Tibial nerve (tissue), 4 donors: ENCODE results near the gene CRABP2. TPM values are rescaled to one million over a fixed set of nuclear protein-coding genes. Genes with fewer than 3 reads are reported as not detected.
A peak's percentile ranks its signal among the peaks of the same experiment; 100 is the strongest.

ENCODE experiments used
- DNase-seq, 2 donors: peaks; one replicate each; pipeline ENCODE4 v3.0.0-alpha.2; 2019; ENCODE audit warnings: low spot score in 2 of 2
- H3K27ac ChIP-seq, 4 donors: fragments of 200-600 bp; sonication (generic) in 3 of 4; one replicate each; pipeline ENCODE4 v1.5.1; 2017 to 2019; ENCODE audit warnings: mild to moderate bottlenecking in 1 of 4
- H3K27me3 ChIP-seq, 2 donors: fragments of 200-600 bp; sonication (generic) in 1 of 2; one replicate each; pipeline versions ENCODE4 v1.5.1 to v1.6.0; 2017 to 2019
- H3K36me3 ChIP-seq, 3 donors: fragments of 200-600 bp; sonication (generic); one replicate each; pipeline ENCODE4 v1.5.1; 2018 to 2019
- H3K4me1 ChIP-seq, 4 donors: fragments of 200-600 bp; sonication (generic) in 3 of 4; one replicate each; pipeline ENCODE4 v1.5.1; 2017 to 2019
- H3K4me3 ChIP-seq, 4 donors: fragments of 200-600 bp; sonication (generic) in 3 of 4; one replicate each; pipeline ENCODE4 v1.5.1; 2017 to 2019; ENCODE audit warnings: mild to moderate bottlenecking in 1 of 4, moderate library complexity in 1 of 4
- H3K9me3 ChIP-seq, 4 donors: fragments of 200-600 bp; sonication (generic) in 3 of 4; one replicate each; pipeline ENCODE4 v1.5.1; 2017 to 2019
- EP300 ChIP-seq, 2 donors: sonication (generic); formaldehyde crosslinking; IDR thresholded peaks; one replicate each; pipeline ENCODE4 v1.6.1; 2017; ENCODE audit warnings: antibody characterized with exemption in 2 of 2, mild to moderate bottlenecking in 1 of 2
- POLR2A ChIP-seq, 2 donors: fragments of 450-650 bp; IDR thresholded peaks; one replicate each; pipeline ENCODE4 v1.6.1; 2017; ENCODE audit warnings: antibody characterized with exemption in 2 of 2, mild to moderate bottlenecking in 2 of 2, moderate library complexity in 2 of 2
- WGBS, 2 donors: methylation state at CpG; one replicate each; pipeline ENCODE4 v1.1.5; 2018; 5-methylcytosine and 5-hydroxymethylcytosine counted together
- total RNA-seq, 4 donors: library from RNA; depleted of rRNA; stranded (reverse); fragments of >200 nt; gene quantifications; one replicate each; pipeline ENCODE4 v1.1.0, GENCODE V29; 2016
- TF ChIP-seq, protein P1 (sequence below), 5 experiments: fragments of 200-600 bp in 3 of 5; fragments of 450-650 bp in 2 of 5; sonication (generic) in 3 of 5; IDR thresholded peaks; one replicate each; pipeline ENCODE4 v1.5.1; 2016 to 2019; ENCODE audit warnings: antibody characterized with exemption in 5 of 5, mild to moderate bottlenecking in 3 of 5, moderate library complexity in 2 of 5

The CRABP2 gene
- total RNA-seq, 4 donors from 2014 or later = 3.5 to 13.2 (median 5.0) TPM

DNA sequence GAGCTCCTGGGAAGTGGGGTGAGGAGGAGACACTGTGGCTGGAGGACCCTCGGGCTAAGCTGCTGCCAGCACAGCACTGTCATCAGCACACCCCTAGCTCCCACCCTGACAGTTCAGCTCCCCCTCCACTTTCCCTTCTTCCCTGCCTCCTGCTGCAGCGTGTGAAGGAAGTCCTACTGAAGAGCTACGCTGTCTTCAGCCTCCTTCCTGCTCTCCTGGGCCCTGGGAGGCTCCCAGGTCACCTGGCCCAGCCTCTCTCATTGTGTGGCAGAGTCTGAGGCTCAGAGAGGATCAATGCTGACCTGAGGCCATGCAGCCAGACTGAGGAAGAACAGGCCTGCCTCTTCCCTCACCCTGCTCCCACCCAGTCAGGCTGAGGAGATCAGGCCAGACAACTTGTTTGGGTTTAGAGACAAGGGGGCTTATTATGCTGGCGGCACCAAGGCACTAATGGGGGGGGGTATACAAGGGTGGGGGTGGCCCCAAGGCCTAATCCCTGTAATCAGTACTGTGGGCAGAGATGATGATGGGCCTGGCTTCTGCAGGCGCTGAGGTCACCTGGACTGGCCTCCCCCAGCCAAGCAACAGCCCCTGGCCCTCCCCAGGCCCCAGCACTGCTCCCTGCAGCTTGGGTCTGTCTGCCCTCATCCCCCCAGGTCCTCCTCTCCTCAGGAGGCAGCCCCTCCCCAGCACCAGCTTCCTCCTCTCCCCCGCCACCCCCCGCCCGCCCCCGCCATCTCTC is 37.2 kb downstream of the CRABP2 start:
- Histone ChIP-seq H3K27me3 (no peaks in the 10 kb centered on the region), H3K36me3 (peaks cover 0 to 15% (median 0%) of the 10 kb centered on the region in 3 donors), H3K4me3 (no peak overlapping the region), H3K4me1 (peaks cover 0 to 82% (median 52%) of the 10 kb centered on the region in 4 donors), H3K27ac (peak overlapping the region; percentile 40 to 94 (median 76)), H3K9me3 (no peaks in the 10 kb centered on the region)
- TF ChIP-seq EP300 (IDR thresholded peaks at IDR 0.05) = no peak
- TF ChIP-seq, protein P1, sequence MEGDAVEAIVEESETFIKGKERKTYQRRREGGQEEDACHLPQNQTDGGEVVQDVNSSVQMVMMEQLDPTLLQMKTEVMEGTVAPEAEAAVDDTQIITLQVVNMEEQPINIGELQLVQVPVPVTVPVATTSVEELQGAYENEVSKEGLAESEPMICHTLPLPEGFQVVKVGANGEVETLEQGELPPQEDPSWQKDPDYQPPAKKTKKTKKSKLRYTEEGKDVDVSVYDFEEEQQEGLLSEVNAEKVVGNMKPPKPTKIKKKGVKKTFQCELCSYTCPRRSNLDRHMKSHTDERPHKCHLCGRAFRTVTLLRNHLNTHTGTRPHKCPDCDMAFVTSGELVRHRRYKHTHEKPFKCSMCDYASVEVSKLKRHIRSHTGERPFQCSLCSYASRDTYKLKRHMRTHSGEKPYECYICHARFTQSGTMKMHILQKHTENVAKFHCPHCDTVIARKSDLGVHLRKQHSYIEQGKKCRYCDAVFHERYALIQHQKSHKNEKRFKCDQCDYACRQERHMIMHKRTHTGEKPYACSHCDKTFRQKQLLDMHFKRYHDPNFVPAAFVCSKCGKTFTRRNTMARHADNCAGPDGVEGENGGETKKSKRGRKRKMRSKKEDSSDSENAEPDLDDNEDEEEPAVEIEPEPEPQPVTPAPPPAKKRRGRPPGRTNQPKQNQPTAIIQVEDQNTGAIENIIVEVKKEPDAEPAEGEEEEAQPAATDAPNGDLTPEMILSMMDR (IDR thresholded peaks at IDR 0.05) = no peak
- no peak for TF ChIP-seq POLR2A (IDR thresholded peaks at IDR 0.05)
- no peak for DNase-seq
- WGBS, 2 donors = 72 to 76% methylated on average over 8 to 9 of the region's 9 CpGs

DNA sequence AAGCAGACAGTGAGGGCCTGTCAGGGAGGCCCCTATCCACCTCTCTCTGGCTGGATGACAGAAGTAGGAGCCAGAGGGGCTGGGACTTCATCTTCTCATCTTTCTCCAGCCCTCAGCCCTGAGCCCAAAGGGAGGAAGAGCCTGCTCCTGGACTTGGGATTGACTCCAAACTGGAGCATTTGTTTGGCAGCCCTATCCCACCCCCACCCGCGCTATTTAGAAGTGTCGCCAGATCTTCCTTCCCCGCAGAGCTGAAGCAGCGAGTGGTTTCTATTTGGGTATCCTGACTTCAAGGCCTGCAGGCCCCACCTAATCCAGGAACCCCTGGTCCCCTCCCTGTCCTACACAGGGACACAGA is 37.8 kb downstream of the CRABP2 start:
- Histone ChIP-seq H3K4me1 (peaks cover 0 to 84% (median 58%) of the 10 kb centered on the region in 4 donors), H3K9me3 (no peaks in the 10 kb centered on the region), H3K27me3 (no peaks in the 10 kb centered on the region), H3K27ac (peak overlapping the region; percentile 40 to 94 (median 76)), H3K4me3 (no peak overlapping the region), H3K36me3 (peaks cover 0 to 10% (median 0%) of the 10 kb centered on the region in 3 donors)
- WGBS, 2 donors = 5 to 20% methylated on average over 5 of the region's 5 CpGs
- TF ChIP-seq, protein P1 (IDR thresholded peaks at IDR 0.05) = no peak
- TF ChIP-seq POLR2A (IDR thresholded peaks at IDR 0.05) (no peak), EP300 (IDR thresholded peaks at IDR 0.05) (no peak)
- no peak for DNase-seq

DNA sequence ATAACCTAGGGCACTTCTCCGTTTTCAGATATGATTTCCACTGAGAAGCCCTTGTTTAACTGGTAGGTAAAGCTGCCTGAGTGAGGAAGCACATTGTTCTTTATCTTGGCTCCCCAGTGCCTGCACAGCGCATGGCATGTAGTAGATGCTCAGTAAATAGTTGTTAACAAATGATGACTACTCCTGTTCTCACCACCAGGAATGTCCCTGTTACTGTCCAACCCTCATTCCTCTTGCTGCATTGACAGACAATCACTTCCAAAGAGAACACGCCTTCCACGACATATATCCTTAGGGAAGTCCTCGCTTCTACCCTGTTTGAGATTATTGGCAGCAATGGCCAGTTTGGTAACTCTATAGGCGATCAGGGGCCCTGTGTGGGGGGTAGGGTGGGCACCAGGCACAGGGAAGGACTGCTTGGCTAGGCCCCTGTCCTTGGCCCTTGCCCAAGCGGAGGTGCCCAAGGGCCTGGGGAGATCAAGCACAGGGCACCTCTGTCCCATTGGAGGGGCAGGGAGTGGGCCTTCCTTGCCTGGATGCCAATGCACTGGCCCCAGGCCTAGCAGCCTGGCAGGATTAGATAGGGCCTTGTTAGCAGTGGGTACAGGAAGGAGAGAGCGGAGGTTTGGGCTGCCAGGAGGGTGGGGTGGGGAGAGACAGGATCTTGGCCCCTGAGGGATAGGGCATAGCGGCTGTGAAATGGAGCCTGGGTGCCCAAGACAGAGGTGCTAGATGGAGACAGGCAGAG is 38.3 kb downstream of the CRABP2 start:
- Histone ChIP-seq H3K4me1 (peaks cover 0 to 90% (median 63%) of the 10 kb centered on the region in 4 donors), H3K9me3 (no peaks in the 10 kb centered on the region), H3K27me3 (no peaks in the 10 kb centered on the region), H3K27ac (peak overlapping the region; percentile 40 to 94 (median 76)), H3K36me3 (peaks cover 0 to 5% (median 0%) of the 10 kb centered on the region in 3 donors), H3K4me3 (no peak overlapping the region)
- TF ChIP-seq POLR2A (IDR thresholded peaks at IDR 0.05) (no peak), EP300 (IDR thresholded peaks at IDR 0.05) (no peak)
- TF ChIP-seq, protein P1 (IDR thresholded peaks at IDR 0.05) = no peak
- WGBS, 2 donors = 83 to 87% methylated on average over 9 of the region's 9 CpGs
- no peak for DNase-seq

DNA sequence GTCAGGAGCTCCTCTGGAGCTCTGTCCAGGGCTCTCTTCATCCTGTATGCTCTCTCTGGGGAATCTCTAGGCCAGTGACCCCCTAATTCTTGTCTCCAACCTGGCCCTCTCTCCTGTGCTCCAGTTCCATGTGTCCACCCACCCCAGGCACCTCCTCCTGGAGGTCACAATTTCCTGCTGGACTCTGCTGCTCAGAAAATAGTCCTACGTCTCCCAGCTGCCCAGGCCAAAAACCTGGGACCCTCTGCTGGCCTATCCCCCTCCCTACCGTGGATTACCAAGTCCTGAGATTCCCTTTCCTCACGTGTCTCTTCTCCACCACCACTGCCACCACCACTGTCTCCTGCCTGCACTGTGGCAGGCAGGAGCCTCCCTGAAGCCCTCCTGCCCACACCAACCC is 39.8 kb downstream of the CRABP2 start:
- peak overlapping the region; percentile 18 to 94 (median 78) for H3K27ac ChIP-seq
- peaks cover 0 to 98% (median 75%) of the 10 kb centered on the region in 4 donors for H3K4me1 ChIP-seq
- WGBS, 2 donors = 59 to 77% methylated on average over 3 of the region's 3 CpGs
- no peaks in the 10 kb centered on the region for H3K9me3 ChIP-seq
- H3K27me3 ChIP-seq = no peaks in the 10 kb centered on the region
- H3K4me3 ChIP-seq = no peak overlapping the region
- H3K36me3 ChIP-seq = no peaks in the 10 kb centered on the region
- no peak for TF ChIP-seq EP300 (IDR thresholded peaks at IDR 0.05)
- TF ChIP-seq, protein P1 (IDR thresholded peaks at IDR 0.05) = no peak
- no peak for TF ChIP-seq POLR2A (IDR thresholded peaks at IDR 0.05)
- no peak for DNase-seq
